ENCODE data around the gene SMTNL2. TPM values are rescaled to one million over a fixed set of nuclear protein-coding genes. Genes with fewer than 3 reads are reported as not detected.

The SMTNL2 gene
- total RNA-seq, 4 donors from 2014 or later: 1.5 TPM; not detected in 2

- no peak for TF ChIP-seq CTCF (IDR thresholded peaks at IDR 0.05; ENCODE audit: low read depth)
Measured at GRCh38 chr17:4582691-4583090, 1.6 kb upstream of the SMTNL2 start.

GRCh38 chr17:4583206-4583605 is 1.1 kb upstream of the SMTNL2 start:
- TF ChIP-seq CTCF (IDR thresholded peaks at IDR 0.05; ENCODE audit: low read depth): no peak

GRCh38 chr17:4583782-4584100 is 588 bp upstream of the SMTNL2 start:
- no peak for TF ChIP-seq CTCF (IDR thresholded peaks at IDR 0.05; ENCODE audit: low read depth)

GRCh38 chr17:4584917-4585637 is 748 bp downstream of the SMTNL2 start:
- TF ChIP-seq CTCF (IDR thresholded peaks at IDR 0.05; ENCODE audit: low read depth): no peak

GRCh38 chr17:4585638-4585994 is 1.3 kb downstream of the SMTNL2 start:
- TF ChIP-seq CTCF (IDR thresholded peaks at IDR 0.05; ENCODE audit: low read depth): no peak

GRCh38 chr17:4586043-4586442 is 1.7 kb downstream of the SMTNL2 start:
- TF ChIP-seq CTCF (IDR thresholded peaks at IDR 0.05; ENCODE audit: low read depth): no peak

GRCh38 chr17:4587195-4587594 is 2.9 kb downstream of the SMTNL2 start:
- no peak for TF ChIP-seq CTCF (IDR thresholded peaks at IDR 0.05; ENCODE audit: low read depth)
